ENCODE data around the gene SLC22A4.

Gene SLC22A4

DNA sequence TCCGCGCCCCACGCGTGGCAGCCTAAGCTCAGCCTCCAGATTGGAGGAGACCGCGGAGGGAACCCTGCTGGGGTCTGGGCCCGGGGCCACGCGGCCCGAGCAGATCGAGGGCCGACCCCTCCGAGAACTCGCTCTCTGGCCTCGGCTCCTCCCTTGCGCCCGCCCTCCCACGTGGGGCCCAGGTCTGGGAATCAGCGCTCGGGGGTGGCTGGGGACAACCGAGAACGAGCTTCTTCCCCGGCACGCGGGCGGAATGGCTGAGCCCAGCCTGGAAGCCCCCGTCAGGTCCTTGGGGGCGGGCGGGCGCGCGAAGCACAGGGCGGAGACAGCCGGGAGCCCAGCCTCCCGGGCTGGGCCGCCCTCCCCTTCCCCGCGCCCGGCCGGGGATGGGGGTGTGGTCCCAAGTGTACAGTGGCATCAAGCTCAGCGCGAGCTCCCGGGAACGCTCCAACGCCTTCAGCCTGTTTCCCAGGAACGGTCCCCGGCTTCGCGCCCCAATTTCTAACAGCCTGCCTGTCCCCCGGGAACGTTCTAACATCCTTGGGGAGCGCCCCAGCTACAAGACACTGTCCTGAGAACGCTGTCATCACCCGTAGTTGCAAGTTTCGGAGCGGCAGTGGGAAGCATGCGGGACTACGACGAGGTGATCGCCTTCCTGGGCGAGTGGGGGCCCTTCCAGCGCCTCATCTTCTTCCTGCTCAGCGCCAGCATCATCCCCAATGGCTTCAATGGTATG lies at the start of gene SLC22A4:
Gene SLC22A4, plus strand, starts transcription at position 403 of the 736 bp plus-strand sequence. Its CDS starts 223 bp downstream, at position 626.
- Histone ChIP-seq H3K27ac (ENCODE audit: low read length) (no peak within 1 kb of the TSS), H3K36me3 (ENCODE audit: control insufficient read depth, insufficient read depth, low read length) (no peaks in the 10 kb centered on the region), H3K4me3 (ENCODE audit: low read length) (peak within 1 kb of the TSS; percentile 61; the same call in 1 of the 2 replicates), H3K27me3 (ENCODE audit: control insufficient read depth, insufficient read depth, low read length) (peaks cover 9% of the 10 kb centered on the region; the same call in 1 of the 2 replicates), H3K9me3 (ENCODE audit: control insufficient read depth, insufficient read depth, low read length) (no peaks in the 10 kb centered on the region), H3K4me1 (ENCODE audit: control insufficient read depth, insufficient read depth, low read length) (peaks cover 6% of the 10 kb centered on the region)
- no CpG with 5 or more reads among the region's 63 CpGs for WGBS (ENCODE audit: insufficient coverage, insufficient read length)
- DNase-seq (ENCODE audit: low read depth, low spot score) = no peak

GRCh38 chr5:132245593-132245992 lies 48.6 kb upstream of the SLC22A4 start:
- Histone ChIP-seq H3K4me1 (ENCODE audit: control insufficient read depth, insufficient read depth, low read length) (no peaks in the 10 kb centered on the region), H3K36me3 (ENCODE audit: control insufficient read depth, insufficient read depth, low read length) (no peaks in the 10 kb centered on the region), H3K27me3 (ENCODE audit: control insufficient read depth, insufficient read depth, low read length) (no peaks in the 10 kb centered on the region), H3K4me3 (ENCODE audit: low read length) (no peak overlapping the region), H3K9me3 (ENCODE audit: control insufficient read depth, insufficient read depth, low read length) (no peaks in the 10 kb centered on the region), H3K27ac (ENCODE audit: low read length) (no peak overlapping the region)
- no peak for DNase-seq (ENCODE audit: low read depth, low spot score)
- WGBS (ENCODE audit: insufficient coverage, insufficient read length) = no CpG with 5 or more reads among the region's 1 CpG

DNA sequence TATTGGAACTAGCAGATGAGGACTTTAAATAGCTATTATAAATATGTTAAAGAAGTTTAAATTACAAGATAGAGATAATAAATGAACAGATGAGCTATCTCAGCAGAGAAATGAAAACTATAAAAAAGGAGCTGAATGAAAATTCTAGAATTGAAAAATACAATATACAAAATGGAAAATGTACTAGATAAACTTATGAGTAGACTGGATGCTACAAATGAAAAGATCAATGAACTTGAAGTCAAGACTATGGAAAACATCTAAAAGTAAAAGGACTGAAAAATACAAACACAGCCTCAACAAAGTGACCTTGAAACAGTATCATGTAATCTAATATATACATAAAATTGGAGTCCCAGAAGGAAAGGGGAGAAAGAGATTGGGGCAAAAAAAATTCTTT lies 47.4 kb upstream of the SLC22A4 start:
- no peak for DNase-seq (ENCODE audit: low read depth, low spot score)
- H3K27me3 ChIP-seq (ENCODE audit: control insufficient read depth, insufficient read depth, low read length) = no peaks in the 10 kb centered on the region
- no peaks in the 10 kb centered on the region for H3K4me1 ChIP-seq (ENCODE audit: control insufficient read depth, insufficient read depth, low read length)
- H3K36me3 ChIP-seq (ENCODE audit: control insufficient read depth, insufficient read depth, low read length) = no peaks in the 10 kb centered on the region
- no peaks in the 10 kb centered on the region for H3K9me3 ChIP-seq (ENCODE audit: control insufficient read depth, insufficient read depth, low read length)
- no peak overlapping the region for H3K4me3 ChIP-seq (ENCODE audit: low read length)
- no peak overlapping the region for H3K27ac ChIP-seq (ENCODE audit: low read length)

DNA sequence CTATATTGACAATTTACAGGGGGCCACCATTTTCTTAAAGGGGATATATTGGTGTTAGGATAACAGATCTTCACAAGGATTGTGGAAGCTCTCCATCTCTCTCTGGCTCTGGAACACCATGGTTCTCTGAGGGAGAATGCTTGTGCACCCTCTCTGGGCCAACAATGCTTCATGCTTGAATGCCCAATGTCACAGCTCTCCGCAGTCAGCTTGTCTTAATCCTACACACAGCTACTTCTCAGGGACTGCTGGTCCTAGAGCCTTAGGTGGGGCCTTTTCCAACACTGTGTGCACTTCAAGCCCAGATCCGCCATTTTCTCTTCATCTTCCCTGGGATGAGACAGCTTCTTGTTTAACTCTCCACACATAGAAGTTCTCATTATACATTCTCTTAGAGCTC lies 43.6 kb upstream of the SLC22A4 start:
- no CpG with 5 or more reads among the region's 2 CpGs for WGBS (ENCODE audit: insufficient coverage, insufficient read length)

DNA sequence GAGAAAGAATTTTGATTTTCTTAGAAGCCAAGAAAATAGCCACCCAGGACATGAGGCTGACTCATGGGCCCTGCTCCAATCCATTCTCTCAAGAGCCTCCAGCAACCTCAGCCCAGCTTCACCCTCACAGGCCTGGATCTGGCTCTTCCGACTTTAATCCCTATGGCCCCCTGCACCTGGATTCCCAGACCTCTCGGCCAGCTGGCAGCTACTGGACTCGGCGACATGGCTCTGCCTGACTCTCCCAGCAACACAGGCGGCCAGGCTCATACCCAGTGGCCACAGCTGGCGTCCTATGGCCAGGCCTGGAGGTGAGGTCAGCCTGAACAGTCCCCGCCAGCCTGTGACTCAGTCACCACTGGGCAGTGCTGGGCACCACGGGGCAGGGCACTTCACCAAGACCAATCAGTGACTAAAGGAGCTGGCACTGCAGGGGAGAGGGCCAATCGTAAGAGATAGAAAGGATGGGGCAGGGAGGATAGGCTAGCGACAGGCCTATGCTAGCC lies 42.9 kb upstream of the SLC22A4 start:
- H3K27me3 ChIP-seq (ENCODE audit: control insufficient read depth, insufficient read depth, low read length) = no peaks in the 10 kb centered on the region
- no CpG with 5 or more reads among the region's 10 CpGs for WGBS (ENCODE audit: insufficient coverage, insufficient read length)
- DNase-seq (ENCODE audit: low read depth, low spot score) = no peak
- no peaks in the 10 kb centered on the region for H3K36me3 ChIP-seq (ENCODE audit: control insufficient read depth, insufficient read depth, low read length)
- no peaks in the 10 kb centered on the region for H3K9me3 ChIP-seq (ENCODE audit: control insufficient read depth, insufficient read depth, low read length)
- H3K27ac ChIP-seq (ENCODE audit: low read length) = no peak overlapping the region
- H3K4me1 ChIP-seq (ENCODE audit: control insufficient read depth, insufficient read depth, low read length) = no peaks in the 10 kb centered on the region
- no peak overlapping the region for H3K4me3 ChIP-seq (ENCODE audit: low read length)

More for the DNA sequence above, 43.6 kb upstream of the SLC22A4 start:
- DNase-seq (ENCODE audit: low read depth, low spot score) = no peak
- no peaks in the 10 kb centered on the region for H3K36me3 ChIP-seq (ENCODE audit: control insufficient read depth, insufficient read depth, low read length)
- H3K27me3 ChIP-seq (ENCODE audit: control insufficient read depth, insufficient read depth, low read length) = no peaks in the 10 kb centered on the region
- H3K4me3 ChIP-seq (ENCODE audit: low read length) = no peak overlapping the region
- no peaks in the 10 kb centered on the region for H3K4me1 ChIP-seq (ENCODE audit: control insufficient read depth, insufficient read depth, low read length)
- H3K9me3 ChIP-seq (ENCODE audit: control insufficient read depth, insufficient read depth, low read length) = no peaks in the 10 kb centered on the region
- no peak overlapping the region for H3K27ac ChIP-seq (ENCODE audit: low read length)

- H3K4me3 ChIP-seq (ENCODE audit: low read length) = no peak overlapping the region
- 0 out of 2 replicates have a peak, but pooled peaks cover 3% of the 10 kb centered on the region for H3K4me1 ChIP-seq (ENCODE audit: control insufficient read depth, insufficient read depth, low read length)
- no peak overlapping the region for H3K27ac ChIP-seq (ENCODE audit: low read length)
- no peaks in the 10 kb centered on the region for H3K36me3 ChIP-seq (ENCODE audit: control insufficient read depth, insufficient read depth, low read length)
- no peaks in the 10 kb centered on the region for H3K9me3 ChIP-seq (ENCODE audit: control insufficient read depth, insufficient read depth, low read length)
- no peaks in the 10 kb centered on the region for H3K27me3 ChIP-seq (ENCODE audit: control insufficient read depth, insufficient read depth, low read length)
- no CpG with 5 or more reads among the region's 4 CpGs for WGBS (ENCODE audit: insufficient coverage, insufficient read length)
- DNase-seq (ENCODE audit: low read depth, low spot score) = no peak
These were observed 41.2 kb upstream of the SLC22A4 start for GRCh38 chr5:132253008-132253441.

DNA sequence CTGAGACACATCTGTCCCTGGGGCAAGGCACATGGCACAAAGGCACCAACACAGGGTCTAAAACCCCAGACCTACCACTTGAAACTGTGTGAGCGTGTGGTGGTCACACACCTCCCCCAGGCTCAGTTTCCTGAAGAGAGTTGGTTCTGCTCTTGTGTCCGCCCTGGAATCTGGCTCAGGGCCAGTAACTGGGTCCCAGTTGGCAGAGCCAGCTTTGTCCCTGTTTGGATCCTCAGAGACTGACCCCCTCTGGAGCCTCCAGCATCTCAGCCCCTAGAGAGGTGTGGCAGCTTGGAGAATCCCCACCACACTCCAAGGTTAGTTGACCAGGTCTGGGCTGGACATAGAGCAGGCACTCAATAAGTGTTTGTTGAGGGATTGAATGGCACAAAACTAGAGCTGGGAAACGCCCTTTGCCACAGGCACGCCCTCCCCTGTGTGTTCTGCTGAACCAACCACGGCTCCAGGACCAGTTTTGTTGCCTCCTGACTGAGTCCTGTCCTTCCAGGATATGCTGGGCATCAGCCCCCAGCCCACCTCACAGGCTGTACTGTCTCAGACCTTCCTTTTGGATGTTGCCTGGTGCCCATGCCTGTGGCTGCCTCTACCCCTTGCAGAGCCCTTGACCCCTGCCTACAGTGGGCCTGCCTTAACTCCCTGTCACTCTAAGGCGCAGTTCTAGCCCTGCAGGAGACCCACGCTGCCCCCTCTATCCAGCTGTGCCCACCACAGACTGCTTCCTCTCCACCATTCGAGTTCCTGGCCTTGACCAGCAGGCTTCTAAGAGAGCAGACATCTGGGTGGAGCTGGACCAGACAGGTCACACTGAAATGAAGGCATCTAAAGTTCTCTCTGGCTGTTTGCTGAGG lies 40.5 kb upstream of the SLC22A4 start:
- H3K9me3 ChIP-seq (ENCODE audit: control insufficient read depth, insufficient read depth, low read length) = no peaks in the 10 kb centered on the region
- no peak overlapping the region for H3K4me3 ChIP-seq (ENCODE audit: low read length)
- no CpG with 5 or more reads among the region's 8 CpGs for WGBS (ENCODE audit: insufficient coverage, insufficient read length)
- no peaks in the 10 kb centered on the region for H3K27me3 ChIP-seq (ENCODE audit: control insufficient read depth, insufficient read depth, low read length)
- H3K4me1 ChIP-seq (ENCODE audit: control insufficient read depth, insufficient read depth, low read length) = 0 out of 2 replicates have a peak, but pooled peaks cover 3% of the 10 kb centered on the region
- no peak overlapping the region for H3K27ac ChIP-seq (ENCODE audit: low read length)
- DNase-seq (ENCODE audit: low read depth, low spot score) = no peak
- H3K36me3 ChIP-seq (ENCODE audit: control insufficient read depth, insufficient read depth, low read length) = no peaks in the 10 kb centered on the region

DNA sequence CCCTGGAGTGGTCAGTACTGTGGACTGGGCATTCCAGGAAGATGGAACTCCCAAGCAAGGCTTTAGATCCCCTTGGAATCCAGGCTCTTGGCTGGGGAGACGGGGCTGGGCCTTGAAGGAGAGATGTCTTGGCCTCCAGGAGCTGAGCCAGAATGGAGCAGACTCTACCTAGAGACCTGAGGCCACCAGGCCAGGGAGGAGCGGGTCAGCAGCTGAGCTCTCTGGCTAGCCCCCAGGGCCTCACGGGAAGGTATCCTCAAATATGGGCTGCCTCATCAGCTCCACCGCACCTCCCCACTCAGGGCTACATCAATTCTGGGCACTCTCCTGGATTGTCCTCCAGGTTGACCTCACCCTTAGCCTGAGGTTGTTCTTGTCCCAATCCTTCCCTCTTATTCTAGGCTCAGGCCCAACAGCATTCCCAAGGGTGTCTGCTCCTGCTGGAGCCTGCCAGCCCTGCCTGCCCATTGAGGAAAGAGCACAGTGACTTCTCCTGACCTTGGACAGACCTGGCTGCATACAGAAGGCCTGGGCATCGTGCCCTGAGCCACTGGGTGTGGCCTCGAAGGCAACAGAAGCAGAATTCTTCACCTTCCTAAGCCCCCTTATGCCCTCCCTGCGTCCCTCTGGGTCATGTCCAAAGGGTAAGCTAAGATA lies 39.7 kb upstream of the SLC22A4 start:
- no peak for DNase-seq (ENCODE audit: low read depth, low spot score)
- no peak overlapping the region for H3K4me3 ChIP-seq (ENCODE audit: low read length)
- H3K9me3 ChIP-seq (ENCODE audit: control insufficient read depth, insufficient read depth, low read length) = no peaks in the 10 kb centered on the region
- H3K36me3 ChIP-seq (ENCODE audit: control insufficient read depth, insufficient read depth, low read length) = no peaks in the 10 kb centered on the region
- H3K27me3 ChIP-seq (ENCODE audit: control insufficient read depth, insufficient read depth, low read length) = no peaks in the 10 kb centered on the region
- no CpG with 5 or more reads among the region's 7 CpGs for WGBS (ENCODE audit: insufficient coverage, insufficient read length)
- H3K27ac ChIP-seq (ENCODE audit: low read length) = no peak overlapping the region
- H3K4me1 ChIP-seq (ENCODE audit: control insufficient read depth, insufficient read depth, low read length) = 0 out of 2 replicates have a peak, but pooled peaks cover 3% of the 10 kb centered on the region

- Histone ChIP-seq H3K4me1 (ENCODE audit: control insufficient read depth, insufficient read depth, low read length) (0 out of 2 replicates have a peak, but pooled peaks cover 3% of the 10 kb centered on the region), H3K27me3 (ENCODE audit: control insufficient read depth, insufficient read depth, low read length) (no peaks in the 10 kb centered on the region), H3K4me3 (ENCODE audit: low read length) (no peak overlapping the region), H3K9me3 (ENCODE audit: control insufficient read depth, insufficient read depth, low read length) (no peaks in the 10 kb centered on the region), H3K36me3 (ENCODE audit: control insufficient read depth, insufficient read depth, low read length) (no peaks in the 10 kb centered on the region), H3K27ac (ENCODE audit: low read length) (no peak overlapping the region)
- WGBS (ENCODE audit: insufficient coverage, insufficient read length) = 100% methylated on average over 1 of the region's 4 CpGs
- DNase-seq (ENCODE audit: low read depth, low spot score) = no peak
These were observed 38.0 kb upstream of the SLC22A4 start for GRCh38 chr5:132256086-132256782.

GRCh38 chr5:132256783-132257130 lies 37.4 kb upstream of the SLC22A4 start:
- Histone ChIP-seq H3K4me3 (ENCODE audit: low read length) (peak overlapping the region; percentile 49; the same call in 1 of the 2 replicates), H3K27me3 (ENCODE audit: control insufficient read depth, insufficient read depth, low read length) (no peaks in the 10 kb centered on the region), H3K9me3 (ENCODE audit: control insufficient read depth, insufficient read depth, low read length) (no peaks in the 10 kb centered on the region), H3K36me3 (ENCODE audit: control insufficient read depth, insufficient read depth, low read length) (no peaks in the 10 kb centered on the region), H3K27ac (ENCODE audit: low read length) (no peak overlapping the region), H3K4me1 (ENCODE audit: control insufficient read depth, insufficient read depth, low read length) (0 out of 2 replicates have a peak, but pooled peaks cover 3% of the 10 kb centered on the region)
- DNase-seq (ENCODE audit: low read depth, low spot score) = no peak
- no CpG with 5 or more reads among the region's 6 CpGs for WGBS (ENCODE audit: insufficient coverage, insufficient read length)

All from iPS DF 6.9 (cell line).